UCSD-AML1 (cell line): Measurements from ENCODE around the gene DNMT3A.

Experiments used
- DNase-seq: peaks from one replicate; lab custom pipeline; 2025; ENCODE audit not compliant: unreplicated experiment; lab: John Stamatoyannopoulos, UW

DNMT3A gene

GRCh38 chr2:25245141-25245540 is 96.6 kb downstream of the DNMT3A start:
- DNase-seq, result no peak

DNA sequence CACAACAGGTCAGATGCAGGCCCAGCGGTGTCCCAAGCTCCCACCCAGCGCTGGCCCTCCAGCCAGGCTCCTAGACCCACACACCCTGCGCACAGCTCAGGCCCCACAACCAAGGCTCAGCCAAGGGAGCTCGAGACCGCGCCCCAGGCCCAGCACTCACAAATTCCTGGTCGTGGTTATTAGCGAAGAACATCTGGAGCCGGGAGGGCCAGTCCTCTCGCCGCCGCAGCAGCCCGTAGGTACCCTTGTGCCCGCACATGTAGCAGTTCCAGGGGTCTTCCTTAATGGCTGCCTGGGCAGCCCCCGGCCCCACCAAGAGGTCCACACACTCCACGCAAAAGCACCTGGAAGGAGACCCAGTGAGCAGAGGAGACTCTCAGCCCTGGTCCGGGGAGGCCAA is 97.7 kb downstream of the DNMT3A start:
- no peak for DNase-seq

DNA sequence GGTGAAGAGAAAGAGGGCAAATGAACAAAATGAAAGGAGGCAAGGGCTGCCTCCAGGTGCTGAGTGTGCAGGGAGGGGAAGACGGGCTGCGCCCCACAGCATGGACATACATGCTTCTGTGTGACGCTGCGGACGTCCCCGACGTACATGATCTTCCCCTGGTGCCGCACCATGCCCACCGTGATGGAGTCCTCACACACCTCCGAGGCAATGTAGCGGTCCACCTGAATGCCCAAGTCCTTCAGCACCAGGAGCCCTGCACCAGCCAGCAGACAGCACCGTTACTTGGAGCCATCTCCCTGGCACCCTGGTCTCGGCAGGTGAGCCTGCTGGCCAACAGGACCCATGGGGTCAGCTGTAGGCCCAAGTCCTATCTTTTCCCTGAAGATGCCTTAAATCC is 100.3 kb downstream of the DNMT3A start:
- no peak for DNase-seq

GRCh38 chr2:25240636-25241035 is 101.1 kb downstream of the DNMT3A start:
- no peak for DNase-seq

DNA sequence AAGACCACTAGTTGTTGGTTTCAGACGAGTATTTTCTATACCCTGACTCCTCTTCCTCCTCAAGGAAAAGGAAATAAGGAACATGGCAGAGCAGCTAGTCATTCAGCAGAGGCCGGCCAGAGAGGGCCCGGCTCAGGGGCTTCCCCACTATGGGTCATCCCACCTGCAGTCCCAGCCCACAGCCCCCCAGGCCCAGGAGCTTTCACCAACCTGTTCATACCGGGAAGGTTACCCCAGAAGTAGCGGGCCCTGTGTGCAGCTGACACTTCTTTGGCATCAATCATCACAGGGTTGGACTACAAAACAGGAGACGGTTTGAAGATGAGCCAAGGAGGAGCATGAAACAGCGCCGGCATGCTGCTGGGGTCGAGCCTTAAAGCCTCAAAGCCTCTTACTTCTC is 102.8 kb downstream of the DNMT3A start:
- no peak for DNase-seq

- no peak for DNase-seq
Measured at GRCh38 chr2:25237764-25238163, 104.0 kb downstream of the DNMT3A start.

DNA sequence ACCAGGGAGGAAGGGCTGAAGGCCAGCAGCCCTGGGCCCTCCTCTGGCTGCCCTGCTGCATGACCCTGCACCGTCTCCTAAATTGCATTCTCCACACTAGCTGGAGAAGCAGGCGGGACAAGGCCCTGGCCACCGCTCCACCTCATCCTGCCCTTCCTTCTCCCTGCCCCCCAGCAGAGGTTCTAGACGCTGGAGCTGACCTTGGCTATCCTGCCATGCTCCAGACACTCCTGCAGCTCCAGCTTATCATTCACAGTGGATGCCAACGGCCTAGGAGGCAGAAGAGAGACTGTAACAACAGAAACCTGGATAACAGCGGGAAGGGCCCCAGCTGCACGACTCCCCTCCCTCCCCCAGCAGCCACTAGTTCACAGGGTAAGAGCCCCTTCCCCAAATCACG is 105.0 kb downstream of the DNMT3A start:
- DNase-seq, result no peak

- no peak for DNase-seq
Measured at GRCh38 chr2:25234738-25235137, 107.0 kb downstream of the DNMT3A start.

DNA sequence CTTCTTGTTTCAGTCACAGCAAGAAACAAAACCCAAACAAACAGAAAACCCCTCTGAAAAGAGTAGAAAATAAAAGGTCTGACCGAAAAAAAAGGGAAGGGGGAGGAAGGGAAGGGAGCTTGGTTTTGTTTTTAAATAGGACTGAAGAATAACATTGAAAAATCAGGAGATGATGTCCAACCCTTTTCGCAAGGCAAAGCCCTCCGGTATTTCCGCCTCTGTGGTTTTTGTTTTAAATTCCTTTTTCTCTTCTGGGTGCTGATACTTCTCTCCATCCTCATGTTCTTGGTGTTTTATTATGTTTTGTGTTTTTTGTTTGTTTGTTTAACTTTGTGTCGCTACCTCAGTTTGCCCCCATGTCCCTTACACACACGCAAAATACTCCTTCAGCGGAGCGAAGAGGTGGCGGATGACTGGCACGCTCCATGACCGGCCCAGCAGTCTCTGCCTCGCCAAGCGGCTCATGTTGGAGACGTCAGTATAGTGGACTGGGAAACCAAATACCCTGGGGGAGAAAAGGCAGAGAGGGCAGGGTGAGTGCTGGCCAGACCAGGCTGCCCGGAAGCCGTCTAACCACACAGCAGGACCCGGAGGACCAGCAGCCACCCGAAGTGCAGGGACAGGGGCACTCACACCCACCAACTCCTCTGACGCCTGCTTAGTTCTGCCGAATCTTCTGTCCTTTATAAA is 107.7 kb downstream of the DNMT3A start:
- DNase-seq, result no peak

- no peak for DNase-seq
Measured at GRCh38 chr2:25232248-25232825, 109.4 kb downstream of the DNMT3A start.

DNA sequence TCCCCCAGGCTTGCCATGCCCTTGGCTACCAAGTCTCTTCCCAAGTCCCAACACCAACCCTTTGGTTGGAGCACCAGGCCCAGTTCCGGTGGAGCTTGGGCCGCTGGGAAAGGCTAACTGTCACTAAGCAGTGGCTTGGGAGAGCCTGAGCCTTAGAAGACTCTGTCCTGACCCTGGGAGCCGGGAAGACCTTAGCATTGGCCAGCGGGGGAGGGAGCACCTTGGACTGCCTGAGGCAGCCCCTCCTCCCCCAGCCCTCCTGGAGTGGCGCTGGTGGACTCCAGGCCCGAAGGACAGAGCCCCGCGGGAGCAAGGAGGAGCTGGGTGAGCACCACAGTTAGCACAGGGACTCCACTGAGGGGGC is 110.8 kb downstream of the DNMT3A start:
- DNase-seq, result no peak

DNA sequence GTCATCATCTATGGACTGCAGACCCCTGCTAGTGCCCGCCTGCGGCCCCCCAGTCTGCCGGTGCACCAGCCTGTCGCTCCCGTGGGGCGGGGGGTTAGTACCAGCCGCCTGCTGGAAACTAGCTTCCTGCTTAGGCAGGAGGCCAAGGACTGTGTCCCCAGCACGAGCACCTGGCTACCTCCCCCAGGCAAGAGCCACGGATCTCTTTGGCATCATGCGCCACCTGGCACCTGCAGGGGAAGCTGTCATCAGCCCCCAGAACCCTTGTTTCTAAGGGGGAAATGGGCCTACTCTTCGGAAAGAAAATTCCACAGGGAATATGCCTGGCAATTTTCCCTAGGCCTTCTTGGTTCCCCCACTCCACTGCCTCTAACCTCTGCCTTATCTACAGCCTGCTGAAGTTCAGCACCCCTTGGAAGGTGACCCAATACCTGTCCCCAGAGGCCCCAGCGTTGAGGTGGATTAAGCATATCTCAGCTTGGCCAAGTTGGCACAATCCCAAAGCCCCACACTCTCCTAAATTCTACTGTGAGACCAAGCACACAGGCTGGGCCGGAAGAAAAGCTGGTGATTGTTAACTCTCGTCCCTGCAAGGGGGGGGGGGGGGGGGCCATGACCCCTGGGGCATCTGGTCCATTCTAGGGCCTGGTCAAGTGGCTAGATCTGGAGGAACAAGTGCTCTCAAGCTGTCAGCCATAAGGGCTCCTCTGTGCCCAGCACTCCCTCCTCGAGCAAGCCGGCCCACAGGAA is 111.4 kb downstream of the DNMT3A start:
- no peak for DNase-seq

GRCh38 chr2:25229279-25230197 is 112.2 kb downstream of the DNMT3A start:
- DNase-seq, result no peak

DNA sequence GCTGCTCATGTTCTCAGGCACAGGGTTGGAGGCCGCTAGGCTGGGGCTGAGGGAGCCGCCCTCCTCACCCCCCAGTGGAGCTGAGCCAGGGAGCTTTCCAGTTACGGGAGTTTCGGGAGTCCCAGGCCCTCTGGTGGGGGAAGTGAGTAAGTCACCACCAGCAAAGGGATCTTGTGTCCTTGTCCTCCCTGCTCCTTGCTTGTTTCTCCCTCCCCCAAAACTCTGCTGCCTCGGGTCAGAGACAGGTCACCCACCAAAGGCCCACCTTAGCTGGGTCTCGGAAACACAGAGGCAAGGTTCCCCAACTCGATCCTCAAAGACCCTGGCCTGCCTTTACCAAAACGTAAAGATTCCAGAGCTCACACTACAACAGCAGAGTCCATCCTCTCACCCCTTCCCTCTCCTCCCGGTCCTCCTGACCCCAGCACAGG is 112.9 kb downstream of the DNMT3A start:
- DNase-seq, result peak; percentile 62

- DNase-seq, result no peak
Measured at GRCh38 chr2:25227576-25227975, 114.1 kb downstream of the DNMT3A start.

DNA sequence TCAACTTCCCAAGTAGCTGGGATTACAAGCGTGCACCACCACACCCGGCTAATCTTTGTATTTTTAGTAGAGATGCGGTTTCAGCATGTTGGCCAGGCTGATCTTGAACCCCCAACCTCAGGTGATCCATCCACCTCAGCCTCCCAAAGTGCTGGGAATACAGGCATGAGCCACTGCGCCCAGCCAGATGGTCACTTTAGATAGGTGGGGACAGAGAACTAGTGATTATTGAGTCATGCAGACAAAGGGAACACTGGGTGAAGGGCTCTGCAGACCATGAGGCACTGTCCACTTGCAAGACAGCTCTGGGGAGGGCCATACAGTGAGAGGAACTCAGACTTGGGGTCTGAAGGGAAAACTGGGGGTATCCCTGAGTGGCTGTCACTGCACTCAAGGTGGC is 114.9 kb downstream of the DNMT3A start:
- no peak for DNase-seq

- DNase-seq, result no peak
Measured at GRCh38 chr2:25222477-25223121, 119.1 kb downstream of the DNMT3A start.

GRCh38 chr2:25221579-25221978 is 120.1 kb downstream of the DNMT3A start:
- DNase-seq, result no peak

DNA sequence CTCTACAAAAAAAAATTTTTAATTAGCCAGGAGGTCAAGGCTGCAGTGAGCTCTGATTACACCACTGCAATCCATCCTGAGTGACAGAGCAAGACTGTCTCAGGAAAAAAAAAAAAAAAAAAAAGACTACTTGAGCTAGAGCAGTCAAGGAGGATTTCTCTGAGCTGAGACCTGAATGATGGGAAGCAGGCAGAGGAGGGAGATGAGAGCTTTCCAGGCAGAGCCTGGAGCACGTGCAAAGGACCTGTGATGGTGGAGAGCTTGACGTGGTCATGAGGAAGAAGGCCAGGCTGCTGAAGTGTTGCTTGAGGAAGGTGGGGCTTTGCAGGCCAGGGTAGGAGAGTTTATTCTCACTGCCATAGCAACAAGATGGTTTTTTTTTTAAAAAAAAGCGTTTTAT is 121.4 kb downstream of the DNMT3A start:
- DNase-seq, result no peak

GRCh38 chr2:25219621-25220020 is 122.1 kb downstream of the DNMT3A start:
- DNase-seq, result no peak

GRCh38 chr2:25218100-25218499 is 123.6 kb downstream of the DNMT3A start:
- no peak for DNase-seq
